Esophagus squamous epithelium (tissue), 4 donors: ENCODE results near the gene TPPP.
"Not testable (repeated sequence)": the region's sequence is repeated elsewhere in the genome, so short reads cannot be mapped to it uniquely, and the experiment has no call there.

Source experiments
- POLR2A ChIP-seq, 4 donors: fragments of 450-650 bp; IDR thresholded peaks; one replicate each; pipeline ENCODE4 v1.6.1; 2017; ENCODE audit warnings: antibody characterized with exemption in 4 of 4, mild to moderate bottlenecking in 4 of 4, moderate library complexity in 3 of 4
- TF ChIP-seq, protein P1 (sequence below), 6 experiments: fragments of 450-650 bp in 4 of 6; fragments of 200-600 bp in 2 of 6; sonication (generic) in 2 of 6; IDR thresholded peaks; one replicate each; pipeline ENCODE4 v1.5.1; 2016 to 2019; ENCODE audit warnings: antibody characterized with exemption in 6 of 6, mild to moderate bottlenecking in 4 of 6, moderate library complexity in 4 of 6

DNA sequence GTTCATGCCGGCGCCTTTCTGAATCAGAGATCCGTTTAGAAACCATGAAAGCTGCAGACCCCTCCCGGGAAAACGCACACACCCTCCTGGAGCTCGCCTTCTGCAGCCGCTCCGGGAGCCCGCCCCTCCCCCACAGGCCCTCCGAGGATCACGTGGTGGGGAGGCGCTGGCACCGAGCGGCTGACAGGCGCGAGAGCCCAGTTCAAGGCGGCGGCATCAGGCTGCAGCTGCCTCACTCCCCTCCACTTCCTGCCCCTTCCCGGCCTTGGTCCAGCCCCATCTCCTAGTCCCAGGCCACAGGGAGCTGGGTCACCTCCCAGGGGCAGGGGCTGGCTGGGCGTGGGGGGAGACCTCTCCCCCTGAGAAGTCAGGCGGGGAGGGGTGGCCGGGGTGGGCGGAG is 2.1 kb downstream of the TPPP start:
- TF ChIP-seq, protein P1, sequence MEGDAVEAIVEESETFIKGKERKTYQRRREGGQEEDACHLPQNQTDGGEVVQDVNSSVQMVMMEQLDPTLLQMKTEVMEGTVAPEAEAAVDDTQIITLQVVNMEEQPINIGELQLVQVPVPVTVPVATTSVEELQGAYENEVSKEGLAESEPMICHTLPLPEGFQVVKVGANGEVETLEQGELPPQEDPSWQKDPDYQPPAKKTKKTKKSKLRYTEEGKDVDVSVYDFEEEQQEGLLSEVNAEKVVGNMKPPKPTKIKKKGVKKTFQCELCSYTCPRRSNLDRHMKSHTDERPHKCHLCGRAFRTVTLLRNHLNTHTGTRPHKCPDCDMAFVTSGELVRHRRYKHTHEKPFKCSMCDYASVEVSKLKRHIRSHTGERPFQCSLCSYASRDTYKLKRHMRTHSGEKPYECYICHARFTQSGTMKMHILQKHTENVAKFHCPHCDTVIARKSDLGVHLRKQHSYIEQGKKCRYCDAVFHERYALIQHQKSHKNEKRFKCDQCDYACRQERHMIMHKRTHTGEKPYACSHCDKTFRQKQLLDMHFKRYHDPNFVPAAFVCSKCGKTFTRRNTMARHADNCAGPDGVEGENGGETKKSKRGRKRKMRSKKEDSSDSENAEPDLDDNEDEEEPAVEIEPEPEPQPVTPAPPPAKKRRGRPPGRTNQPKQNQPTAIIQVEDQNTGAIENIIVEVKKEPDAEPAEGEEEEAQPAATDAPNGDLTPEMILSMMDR (IDR thresholded peaks at IDR 0.05) = not testable (repeated sequence)
- not testable (repeated sequence) for TF ChIP-seq POLR2A (IDR thresholded peaks at IDR 0.05)
